ENCODE measurements around the gene GATC.
"Not testable (repeated sequence)": the region's sequence is repeated elsewhere in the genome, so short reads cannot be mapped to it uniquely, and the experiment has no call there.

DNA sequence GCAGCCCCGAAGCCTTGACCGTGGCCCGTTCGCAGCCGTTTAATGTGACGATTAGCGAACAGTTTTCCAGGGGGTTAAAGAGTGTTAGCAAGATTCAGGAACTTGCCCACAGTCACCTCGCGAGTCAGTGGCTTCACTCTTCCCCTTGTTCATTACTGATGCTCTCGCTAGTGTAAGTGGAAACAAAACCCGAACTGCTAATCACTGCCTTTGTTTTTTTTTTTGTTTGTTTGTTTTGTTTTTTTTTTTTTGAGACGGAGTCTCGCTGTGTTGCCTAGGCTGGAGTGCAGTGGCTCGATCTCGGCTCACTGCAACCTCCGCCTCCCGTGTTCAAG lies 567 bp downstream of the GATC start:
- TF ChIP-seq, protein P1, sequence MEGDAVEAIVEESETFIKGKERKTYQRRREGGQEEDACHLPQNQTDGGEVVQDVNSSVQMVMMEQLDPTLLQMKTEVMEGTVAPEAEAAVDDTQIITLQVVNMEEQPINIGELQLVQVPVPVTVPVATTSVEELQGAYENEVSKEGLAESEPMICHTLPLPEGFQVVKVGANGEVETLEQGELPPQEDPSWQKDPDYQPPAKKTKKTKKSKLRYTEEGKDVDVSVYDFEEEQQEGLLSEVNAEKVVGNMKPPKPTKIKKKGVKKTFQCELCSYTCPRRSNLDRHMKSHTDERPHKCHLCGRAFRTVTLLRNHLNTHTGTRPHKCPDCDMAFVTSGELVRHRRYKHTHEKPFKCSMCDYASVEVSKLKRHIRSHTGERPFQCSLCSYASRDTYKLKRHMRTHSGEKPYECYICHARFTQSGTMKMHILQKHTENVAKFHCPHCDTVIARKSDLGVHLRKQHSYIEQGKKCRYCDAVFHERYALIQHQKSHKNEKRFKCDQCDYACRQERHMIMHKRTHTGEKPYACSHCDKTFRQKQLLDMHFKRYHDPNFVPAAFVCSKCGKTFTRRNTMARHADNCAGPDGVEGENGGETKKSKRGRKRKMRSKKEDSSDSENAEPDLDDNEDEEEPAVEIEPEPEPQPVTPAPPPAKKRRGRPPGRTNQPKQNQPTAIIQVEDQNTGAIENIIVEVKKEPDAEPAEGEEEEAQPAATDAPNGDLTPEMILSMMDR (IDR thresholded peaks at IDR 0.05), result not testable (repeated sequence)
- not testable (repeated sequence) for TF ChIP-seq ZFX (IDR thresholded peaks at IDR 0.05; ENCODE audit: borderline replicate concordance)

Measured in 22Rv1 (cell line).